Neural progenitor cell (in vitro differentiated cells): Measurements from ENCODE around the gene KIF9. TPM values are rescaled to one million over a fixed set of nuclear protein-coding genes. Genes with fewer than 3 reads are reported as not detected.

Experiments used
- DNase-seq: peaks from one replicate; pipeline ENCODE4 v3.0.0-alpha.2; 2016; ENCODE audit warnings: low spot score
- H2AFZ ChIP-seq: fragments of 200-600 bp; sonication (generic); replicated peaks from 2 replicates; pipeline ENCODE4 v1.6.1; 2016; ENCODE audit warnings: antibody characterized with exemption
- H3F3A ChIP-seq: fragments of 200-600 bp; sonication (generic); 2 replicates; pipeline ENCODE4 v1.6.1; 2016; ENCODE audit warnings: antibody characterized with exemption, low read depth
- H3K27ac ChIP-seq: fragments of 200-600 bp; sonication (generic); 2 replicates; pipeline ENCODE4 v1.5.1; 2016; ENCODE audit warnings: mild to moderate bottlenecking
- H3K27me3 ChIP-seq: fragments of 200-600 bp; sonication (generic); 2 replicates; pipeline ENCODE4 v1.6.1; 2016; ENCODE audit warnings: mild to moderate bottlenecking, moderate library complexity
- H3K36me3 ChIP-seq: fragments of 200-600 bp; sonication (generic); 2 replicates; pipeline ENCODE4 v1.5.1; 2016
- H3K4me1 ChIP-seq: fragments of 200-600 bp; sonication (generic); 2 replicates; pipeline ENCODE4 v1.6.1; 2016; ENCODE audit warnings: mixed run types
- H3K4me2 ChIP-seq: fragments of 200-600 bp; sonication (generic); 2 replicates; pipeline ENCODE4 v1.6.1; 2016
- H3K4me3 ChIP-seq: fragments of 200-600 bp; sonication (generic); 2 replicates; pipeline ENCODE4 v1.5.1; 2016
- H3K79me2 ChIP-seq: fragments of 200-600 bp; sonication (generic); 2 replicates; pipeline ENCODE4 v1.6.1; 2016; ENCODE audit warnings: low read depth
- H3K9ac ChIP-seq: fragments of 200-600 bp; sonication (generic); 2 replicates; pipeline ENCODE4 v1.6.1; 2016
- H3K9me3 ChIP-seq: fragments of 200-600 bp; sonication (generic); 2 replicates; pipeline ENCODE4 v1.5.1; 2016; ENCODE audit warnings: low read depth
- H4K20me1 ChIP-seq: fragments of 200-600 bp; sonication (generic); 2 replicates; pipeline ENCODE4 v1.6.1; 2016; ENCODE audit warnings: low read depth
- H3K27ac Mint-ChIP-seq: 3 replicates; pipeline ENCODE4 v1.8.0; 2021; ENCODE audit warnings: mixed read lengths
- H3K27me3 Mint-ChIP-seq: 2 replicates; pipeline ENCODE4 v1.8.0; 2022; ENCODE audit warnings: low read depth, mild to moderate bottlenecking, inconsistent platforms, moderate library complexity, mixed read lengths; ENCODE audit not compliant: insufficient read depth
- H3K36me3 Mint-ChIP-seq: 3 replicates; pipeline ENCODE4 v1.8.0; 2021; ENCODE audit warnings: mixed read lengths
- H3K4me1 Mint-ChIP-seq: 3 replicates; pipeline ENCODE4 v1.8.0; 2021; ENCODE audit warnings: mixed read lengths
- H3K4me3 Mint-ChIP-seq: 3 replicates; pipeline ENCODE4 v1.8.0; 2021; ENCODE audit warnings: mild to moderate bottlenecking, moderate library complexity, mixed read lengths
- H3K9me3 Mint-ChIP-seq: 3 replicates; pipeline ENCODE4 v1.8.0; 2020; ENCODE audit warnings: mixed read lengths
- EZH2 ChIP-seq: fragments of 200-600 bp; sonication (generic); IDR thresholded peaks from 2 replicates; pipeline ENCODE4 v1.6.1; 2017; ENCODE audit warnings: antibody characterized with exemption, mild to moderate bottlenecking, moderate library complexity
- EZH2phosphoT487 ChIP-seq: fragments of 200-600 bp; sonication (generic); IDR thresholded peaks from 2 replicates; pipeline ENCODE4 v1.6.1; 2017; ENCODE audit warnings: antibody characterized with exemption
- total RNA-seq: library from RNA; depleted of rRNA; stranded (reverse); fragments of >200 nt; gene quantifications from 2 replicates; pipeline ENCODE4 v1.2.3, GENCODE V29; 2015; ENCODE audit warnings: low replicate concordance
- TF ChIP-seq, protein P1 (sequence below): fragments of 200-600 bp; sonication (generic); IDR thresholded peaks from 2 replicates; pipeline ENCODE4 v1.5.1; 2017; ENCODE audit warnings: antibody characterized with exemption, mild to moderate bottlenecking

The KIF9 gene
- total RNA-seq, 1 donor from 2014 or later: 6.4 TPM

DNA sequence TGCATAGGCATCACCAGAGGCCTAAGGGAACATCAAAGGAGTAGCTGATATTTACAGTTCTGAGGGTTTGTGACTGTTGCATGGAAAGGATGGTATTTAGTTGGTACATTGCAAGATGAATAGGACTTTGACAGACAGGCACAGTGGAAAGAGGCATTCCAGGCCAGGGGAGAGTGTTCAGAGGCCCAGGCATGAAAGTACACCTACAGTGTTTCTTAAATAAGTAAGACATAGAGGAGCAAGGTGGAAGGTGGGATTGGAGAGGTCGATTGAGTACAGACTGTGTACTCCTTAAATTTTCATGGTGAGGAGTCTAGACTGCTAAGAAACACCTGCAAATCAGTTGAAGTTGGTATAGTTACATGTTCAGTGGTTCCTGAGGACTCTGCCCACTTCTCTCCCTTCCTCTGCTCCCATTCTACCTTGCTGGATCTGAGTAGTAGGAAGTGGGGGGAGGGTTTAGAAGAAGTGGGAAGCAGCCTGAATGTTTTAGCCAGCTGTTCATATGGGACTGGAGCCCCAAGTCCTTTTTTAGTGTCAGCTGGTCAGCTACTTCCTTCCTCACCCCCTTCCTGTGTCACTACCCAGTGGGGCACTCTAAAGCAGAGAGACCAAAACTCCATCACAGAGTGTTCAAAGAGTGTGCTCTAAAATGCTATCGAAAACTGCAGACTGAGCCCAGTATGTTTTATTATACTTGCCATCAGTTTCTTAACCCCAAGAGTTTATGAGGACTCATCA is 14.1 kb upstream of the KIF9 start:
- H2AFZ ChIP-seq: no peak overlapping the region
- peaks cover 4% of the 10 kb centered on the region for H3K4me1 ChIP-seq
- TF ChIP-seq, protein P1, sequence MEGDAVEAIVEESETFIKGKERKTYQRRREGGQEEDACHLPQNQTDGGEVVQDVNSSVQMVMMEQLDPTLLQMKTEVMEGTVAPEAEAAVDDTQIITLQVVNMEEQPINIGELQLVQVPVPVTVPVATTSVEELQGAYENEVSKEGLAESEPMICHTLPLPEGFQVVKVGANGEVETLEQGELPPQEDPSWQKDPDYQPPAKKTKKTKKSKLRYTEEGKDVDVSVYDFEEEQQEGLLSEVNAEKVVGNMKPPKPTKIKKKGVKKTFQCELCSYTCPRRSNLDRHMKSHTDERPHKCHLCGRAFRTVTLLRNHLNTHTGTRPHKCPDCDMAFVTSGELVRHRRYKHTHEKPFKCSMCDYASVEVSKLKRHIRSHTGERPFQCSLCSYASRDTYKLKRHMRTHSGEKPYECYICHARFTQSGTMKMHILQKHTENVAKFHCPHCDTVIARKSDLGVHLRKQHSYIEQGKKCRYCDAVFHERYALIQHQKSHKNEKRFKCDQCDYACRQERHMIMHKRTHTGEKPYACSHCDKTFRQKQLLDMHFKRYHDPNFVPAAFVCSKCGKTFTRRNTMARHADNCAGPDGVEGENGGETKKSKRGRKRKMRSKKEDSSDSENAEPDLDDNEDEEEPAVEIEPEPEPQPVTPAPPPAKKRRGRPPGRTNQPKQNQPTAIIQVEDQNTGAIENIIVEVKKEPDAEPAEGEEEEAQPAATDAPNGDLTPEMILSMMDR: no peak
- TF ChIP-seq EZH2phosphoT487: no peak
- TF ChIP-seq EZH2: no peak
- no peaks in the 10 kb centered on the region for H3K9me3 Mint-ChIP-seq
- no peak overlapping the region for H3K4me2 ChIP-seq
- H3K9ac ChIP-seq: no peak overlapping the region
- H3K27me3 Mint-ChIP-seq: peaks cover 3% of the 10 kb centered on the region
- no peak overlapping the region for H3K27ac Mint-ChIP-seq
- H3K4me3 Mint-ChIP-seq: no peak overlapping the region
- DNase-seq: no peak
- peaks cover 10% of the 10 kb centered on the region for H3K4me1 Mint-ChIP-seq
- H3K79me2 ChIP-seq: peaks cover 20% of the 10 kb centered on the region
- no peak overlapping the region for H3K27ac ChIP-seq
- H3K36me3 Mint-ChIP-seq: peaks cover 4% of the 10 kb centered on the region
- no peaks in the 10 kb centered on the region for H3K27me3 ChIP-seq
- no peaks in the 10 kb centered on the region for H3F3A ChIP-seq
- H4K20me1 ChIP-seq: peaks cover 26% of the 10 kb centered on the region
- H3K4me3 ChIP-seq: no peak overlapping the region
- no peaks in the 10 kb centered on the region for H3K36me3 ChIP-seq
- H3K9me3 ChIP-seq: no peaks in the 10 kb centered on the region

DNA sequence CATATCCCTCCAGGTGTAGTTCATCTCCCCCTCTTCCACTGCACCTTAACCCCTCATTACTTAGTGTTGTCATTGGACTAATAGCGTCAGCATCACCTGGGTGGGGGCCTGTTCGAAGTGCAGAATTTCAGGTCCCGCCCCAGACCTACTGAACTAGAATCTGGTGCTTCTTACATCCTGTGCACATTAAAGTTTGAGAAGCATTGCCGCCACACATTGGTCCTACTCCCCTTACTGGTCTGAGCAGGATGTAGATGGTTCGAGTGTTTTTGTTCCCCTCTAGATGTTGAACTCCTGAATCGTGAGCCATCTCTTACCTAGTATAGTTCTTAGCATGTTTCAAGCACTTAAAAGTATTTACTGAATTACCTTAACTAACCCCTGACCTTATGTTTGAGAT is 13.4 kb upstream of the KIF9 start:
- Histone ChIP-seq H4K20me1 (peaks cover 28% of the 10 kb centered on the region), H3K4me2 (no peak overlapping the region), H3K36me3 (no peaks in the 10 kb centered on the region), H3K4me3 (no peak overlapping the region), H3K27me3 (no peaks in the 10 kb centered on the region), H3K27ac (no peak overlapping the region), H3K79me2 (peaks cover 20% of the 10 kb centered on the region), H3K9ac (no peak overlapping the region), H3F3A (no peaks in the 10 kb centered on the region), H3K4me1 (peaks cover 4% of the 10 kb centered on the region), H3K9me3 (no peaks in the 10 kb centered on the region), H2AFZ (no peak overlapping the region)
- Mint-ChIP-seq H3K4me3 (no peak overlapping the region), H3K27me3 (peaks cover 3% of the 10 kb centered on the region), H3K36me3 (peaks cover 2% of the 10 kb centered on the region), H3K27ac (no peak overlapping the region), H3K4me1 (peaks cover 10% of the 10 kb centered on the region), H3K9me3 (no peaks in the 10 kb centered on the region)
- TF ChIP-seq EZH2 (no peak), EZH2phosphoT487 (no peak)
- TF ChIP-seq, protein P1: no peak
- DNase-seq: no peak

DNA sequence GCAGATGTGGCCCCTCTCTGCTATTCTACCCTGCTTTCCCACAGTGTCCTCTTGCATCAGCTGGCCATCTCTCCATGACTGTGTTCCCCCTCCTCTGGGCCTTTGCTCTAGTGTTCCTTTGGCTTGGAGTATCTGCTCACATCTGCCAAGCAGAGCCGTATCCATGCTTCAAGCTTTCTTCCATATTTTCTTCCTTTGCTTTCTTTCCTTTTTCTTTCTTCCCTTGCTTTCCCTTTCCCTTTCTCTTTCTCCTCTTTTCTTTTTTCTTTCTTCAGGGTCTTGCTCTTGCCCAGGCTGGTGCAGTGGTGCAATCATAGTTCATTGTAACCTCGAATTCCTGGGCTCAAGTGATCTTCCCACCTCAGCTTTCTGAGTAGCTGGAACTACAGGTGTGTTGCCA is 12.7 kb upstream of the KIF9 start:
- Histone ChIP-seq H3K27ac (no peak overlapping the region), H4K20me1 (peaks cover 28% of the 10 kb centered on the region), H3K36me3 (no peaks in the 10 kb centered on the region), H3K27me3 (no peaks in the 10 kb centered on the region), H3K9me3 (no peaks in the 10 kb centered on the region), H3K4me2 (no peak overlapping the region), H3K4me1 (peaks cover 4% of the 10 kb centered on the region), H3K4me3 (no peak overlapping the region), H3K79me2 (peaks cover 20% of the 10 kb centered on the region), H3K9ac (no peak overlapping the region), H3F3A (no peaks in the 10 kb centered on the region), H2AFZ (no peak overlapping the region)
- Mint-ChIP-seq H3K4me1 (peaks cover 10% of the 10 kb centered on the region), H3K36me3 (no peaks in the 10 kb centered on the region), H3K9me3 (no peaks in the 10 kb centered on the region), H3K27me3 (peaks cover 3% of the 10 kb centered on the region), H3K4me3 (no peak overlapping the region), H3K27ac (no peak overlapping the region)
- no peak for DNase-seq
- TF ChIP-seq EZH2phosphoT487 (no peak), EZH2 (no peak)
- TF ChIP-seq, protein P1: no peak
